ENCODE measurements around the gene GOPC. TPM values are rescaled to one million over a fixed set of nuclear protein-coding genes. Genes with fewer than 3 reads are reported as not detected.

GOPC gene
- total and polyA plus RNA-seq, 8 donors = 19.1 to 85.7 (median 78.1) TPM

- Histone ChIP-seq H3K27ac (no peak overlapping the region), H3K27me3 (no peaks in the 10 kb centered on the region), H3K36me3 (no peaks in the 10 kb centered on the region), H3K4me1 (no peaks in the 10 kb centered on the region), H3K9me3 (no peaks in the 10 kb centered on the region), H3K4me3 (no peak overlapping the region)
- DNase-seq (no peak), ATAC-seq (no peak)
- intact Hi-C loops (cut with DNase I) = no loop called here
- TF ChIP-seq, protein P1, sequence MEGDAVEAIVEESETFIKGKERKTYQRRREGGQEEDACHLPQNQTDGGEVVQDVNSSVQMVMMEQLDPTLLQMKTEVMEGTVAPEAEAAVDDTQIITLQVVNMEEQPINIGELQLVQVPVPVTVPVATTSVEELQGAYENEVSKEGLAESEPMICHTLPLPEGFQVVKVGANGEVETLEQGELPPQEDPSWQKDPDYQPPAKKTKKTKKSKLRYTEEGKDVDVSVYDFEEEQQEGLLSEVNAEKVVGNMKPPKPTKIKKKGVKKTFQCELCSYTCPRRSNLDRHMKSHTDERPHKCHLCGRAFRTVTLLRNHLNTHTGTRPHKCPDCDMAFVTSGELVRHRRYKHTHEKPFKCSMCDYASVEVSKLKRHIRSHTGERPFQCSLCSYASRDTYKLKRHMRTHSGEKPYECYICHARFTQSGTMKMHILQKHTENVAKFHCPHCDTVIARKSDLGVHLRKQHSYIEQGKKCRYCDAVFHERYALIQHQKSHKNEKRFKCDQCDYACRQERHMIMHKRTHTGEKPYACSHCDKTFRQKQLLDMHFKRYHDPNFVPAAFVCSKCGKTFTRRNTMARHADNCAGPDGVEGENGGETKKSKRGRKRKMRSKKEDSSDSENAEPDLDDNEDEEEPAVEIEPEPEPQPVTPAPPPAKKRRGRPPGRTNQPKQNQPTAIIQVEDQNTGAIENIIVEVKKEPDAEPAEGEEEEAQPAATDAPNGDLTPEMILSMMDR (IDR thresholded peaks at IDR 0.05) = no peak
Measured at GRCh38 chr6:117616391-117617209, 14.3 kb upstream of the GOPC start.

- Histone ChIP-seq H3K9me3 (no peaks in the 10 kb centered on the region), H3K27ac (no peak overlapping the region), H3K36me3 (no peaks in the 10 kb centered on the region), H3K4me3 (no peak overlapping the region), H3K4me1 (no peaks in the 10 kb centered on the region), H3K27me3 (no peaks in the 10 kb centered on the region)
- DNase-seq = no peak
- intact Hi-C loops (cut with DNase I) = no loop called here
- ATAC-seq = no peak
- TF ChIP-seq, protein P1 (IDR thresholded peaks at IDR 0.05) = no peak
Measured at GRCh38 chr6:117615750-117616390, 13.6 kb upstream of the GOPC start.

GRCh38 chr6:117613920-117614560 is 11.7 kb upstream of the GOPC start:
- intact Hi-C loops (cut with DNase I) = no loop called here
- Histone ChIP-seq H3K4me1 (no peaks in the 10 kb centered on the region), H3K27ac (no peak overlapping the region), H3K36me3 (no peaks in the 10 kb centered on the region), H3K9me3 (no peaks in the 10 kb centered on the region), H3K4me3 (no peak overlapping the region), H3K27me3 (no peaks in the 10 kb centered on the region)
- TF ChIP-seq, protein P1 (IDR thresholded peaks at IDR 0.05) = no peak
- DNase-seq (no peak), ATAC-seq (no peak)

DNA sequence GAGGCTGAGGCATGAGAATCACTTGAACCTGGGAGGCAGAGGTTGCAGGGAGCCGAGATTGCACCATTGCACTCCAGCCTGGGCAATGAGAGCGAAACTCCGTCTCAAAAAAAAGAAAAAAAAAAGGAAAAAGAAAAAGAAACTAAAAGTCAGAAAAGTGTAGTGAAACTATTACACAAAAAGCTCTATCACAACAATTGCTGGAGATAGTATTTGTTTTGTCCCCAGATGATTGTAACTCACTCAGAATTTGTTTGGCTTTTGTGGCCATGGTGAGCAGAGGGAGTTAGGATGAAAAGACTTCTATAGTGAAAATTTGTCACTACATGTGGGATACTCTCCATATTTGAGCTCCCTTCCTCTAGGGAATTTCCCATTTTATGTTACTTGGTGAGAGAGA is 5.2 kb upstream of the GOPC start:
- Histone ChIP-seq H3K36me3 (no peaks in the 10 kb centered on the region), H3K4me3 (no peak overlapping the region), H3K27ac (no peak overlapping the region), H3K9me3 (no peaks in the 10 kb centered on the region), H3K27me3 (no peaks in the 10 kb centered on the region), H3K4me1 (peaks cover 0 to 3% of the 10 kb centered on the region in 2 donors)
- intact Hi-C loops (cut with DNase I) = no loop called here
- DNase-seq (no peak), ATAC-seq (no peak)
- TF ChIP-seq, protein P1 (IDR thresholded peaks at IDR 0.05) = no peak
